Midbrain (tissue), 1 donor: ENCODE measurements around the gene PTP4A2.

Experiments
- DNase-seq: peaks from one replicate; lab custom pipeline; 2025; lab: John Stamatoyannopoulos, UW

PTP4A2 gene

GRCh38 chr1:31859719-31860118 lies 78.4 kb downstream of the PTP4A2 start:
- no peak for DNase-seq

DNA sequence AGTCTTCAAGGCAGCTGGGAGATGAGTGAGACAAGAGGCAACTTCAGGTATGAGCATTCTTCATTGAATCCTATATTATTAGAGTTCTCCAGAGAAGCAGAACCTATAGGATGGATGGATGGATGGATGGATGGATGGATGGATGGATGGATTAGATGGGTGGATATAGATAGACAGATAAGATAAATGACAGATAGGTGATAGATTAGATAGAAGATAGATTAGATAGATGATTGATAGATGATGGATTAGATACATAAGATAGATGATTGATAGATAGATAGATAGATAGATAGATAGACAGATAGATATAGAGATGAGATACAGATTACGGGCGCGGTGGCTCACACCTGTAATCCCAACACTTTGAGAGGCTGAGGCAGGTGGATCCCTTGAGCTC lies 79.1 kb downstream of the PTP4A2 start:
- DNase-seq, result no peak

- no peak for DNase-seq
These were observed 80.3 kb downstream of the PTP4A2 start for GRCh38 chr1:31857863-31858262.
